ENCODE results near the gene LILRB3.
"Not testable (repeated sequence)": the region's sequence is repeated elsewhere in the genome, so short reads cannot be mapped to it uniquely, and the experiment has no call there.

Gene LILRB3

DNA sequence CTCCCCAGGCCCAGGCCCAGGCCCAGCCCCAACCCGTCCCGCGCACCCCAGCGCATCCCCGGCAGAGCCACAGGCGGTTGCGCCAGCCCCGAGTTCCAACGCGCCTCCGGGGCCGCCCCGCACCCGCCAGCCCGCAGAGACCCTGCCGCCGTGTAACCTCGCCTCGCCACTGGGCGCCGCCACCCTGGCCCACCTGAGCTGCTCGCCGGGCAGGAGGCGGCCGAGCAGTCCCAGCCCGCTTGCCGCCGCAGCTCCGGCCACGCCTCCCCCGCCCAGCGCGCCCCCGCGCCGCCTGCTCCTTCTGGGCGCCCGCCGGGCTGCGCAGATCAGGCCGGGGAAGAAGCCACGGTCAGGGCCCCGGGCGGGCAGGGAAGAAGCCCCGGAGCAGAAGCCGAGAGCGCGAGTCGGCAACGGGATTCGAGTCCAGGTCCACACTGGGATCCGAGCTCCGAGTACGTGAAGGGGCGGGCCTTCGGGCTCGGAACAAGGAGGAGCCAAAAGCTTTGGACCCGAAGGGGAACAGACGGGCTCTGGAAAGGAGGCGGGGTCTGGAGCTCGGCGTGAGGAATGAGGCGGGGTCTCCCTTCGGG lies 33.6 kb downstream of the LILRB3 start, which contains the start of gene MBOAT7:
TSS of gene MBOAT7 (minus strand) at position 436 of the 590 bp plus-strand sequence. CDS start 1,072 bp downstream, outside the sequence.
- Histone ChIP-seq H3K4me3 (ENCODE audit: low read length in 2 of 2) (peak within 1 kb of the TSS; percentile 57 to 91), H3K9me3 (ENCODE audit: control insufficient read depth in 2 of 2, low read length in 2 of 2) (no peaks in the 10 kb centered on the region), H3K27ac (ENCODE audit: low read length) (peak within 1 kb of the TSS; percentile 97), H3K9ac (ENCODE audit: low read length in 2 of 2) (peak within 1 kb of the TSS; percentile 76 to 94), H3K36me3 (ENCODE audit: control insufficient read depth in 2 of 2, insufficient read depth in 2 of 2, low read length in 2 of 2) (peaks cover 10% of the 10 kb centered on the region in 2 donors), H3K27me3 (ENCODE audit: control insufficient read depth in 1 of 2, insufficient read depth in 2 of 2, low read length in 2 of 2) (no peaks in the 10 kb centered on the region), H3K4me1 (ENCODE audit: control insufficient read depth, insufficient read depth, low read length) (peaks cover 25% of the 10 kb centered on the region)

DNA sequence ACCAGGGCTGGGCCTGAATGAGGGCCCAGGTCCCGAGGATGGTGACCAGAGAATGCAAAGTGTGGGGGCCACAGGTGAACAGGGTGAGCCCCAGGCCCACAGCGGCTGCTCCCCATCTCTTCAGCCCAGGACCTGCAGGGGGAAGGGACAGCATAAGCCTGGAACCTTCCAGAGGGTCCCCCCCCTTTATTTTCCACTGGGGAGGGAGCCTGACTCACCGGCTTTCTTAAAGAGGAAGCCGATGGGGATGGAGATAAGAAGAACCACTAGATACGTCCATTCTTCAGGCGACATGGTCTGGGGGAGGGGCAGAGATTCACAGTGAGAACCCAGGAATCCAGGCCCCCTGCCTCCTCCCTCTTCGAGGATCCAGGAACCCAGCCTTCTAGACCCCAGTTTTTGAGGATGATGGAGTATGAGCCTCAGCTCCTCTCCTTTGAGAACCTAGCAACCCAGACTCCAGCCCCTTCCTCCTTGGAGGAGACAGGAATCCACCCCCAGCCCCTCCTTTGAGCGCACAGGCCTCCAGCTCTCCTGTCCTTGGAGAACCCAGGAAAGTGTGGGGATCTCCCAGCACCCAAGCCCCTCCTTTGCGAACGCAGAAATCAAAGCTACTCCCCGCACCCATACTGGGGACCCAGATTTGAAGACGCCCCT lies 34.5 kb downstream of the LILRB3 start:
- peaks cover 5 to 10% of the 10 kb centered on the region in 2 donors for H3K36me3 ChIP-seq (ENCODE audit: control insufficient read depth in 2 of 2, insufficient read depth in 2 of 2, low read length in 2 of 2)
- peak overlapping the region; percentile 57 to 91 for H3K4me3 ChIP-seq (ENCODE audit: low read length in 2 of 2)
- H3K27ac ChIP-seq (ENCODE audit: low read length): peak overlapping the region; percentile 97
- peaks cover 25% of the 10 kb centered on the region for H3K4me1 ChIP-seq (ENCODE audit: control insufficient read depth, insufficient read depth, low read length)
- no peaks in the 10 kb centered on the region for H3K9me3 ChIP-seq (ENCODE audit: control insufficient read depth in 2 of 2, low read length in 2 of 2)
- no peaks in the 10 kb centered on the region for H3K27me3 ChIP-seq (ENCODE audit: control insufficient read depth in 1 of 2, insufficient read depth in 2 of 2, low read length in 2 of 2)
- peak overlapping the region; percentile 76 to 94 for H3K9ac ChIP-seq (ENCODE audit: low read length in 2 of 2)

DNA sequence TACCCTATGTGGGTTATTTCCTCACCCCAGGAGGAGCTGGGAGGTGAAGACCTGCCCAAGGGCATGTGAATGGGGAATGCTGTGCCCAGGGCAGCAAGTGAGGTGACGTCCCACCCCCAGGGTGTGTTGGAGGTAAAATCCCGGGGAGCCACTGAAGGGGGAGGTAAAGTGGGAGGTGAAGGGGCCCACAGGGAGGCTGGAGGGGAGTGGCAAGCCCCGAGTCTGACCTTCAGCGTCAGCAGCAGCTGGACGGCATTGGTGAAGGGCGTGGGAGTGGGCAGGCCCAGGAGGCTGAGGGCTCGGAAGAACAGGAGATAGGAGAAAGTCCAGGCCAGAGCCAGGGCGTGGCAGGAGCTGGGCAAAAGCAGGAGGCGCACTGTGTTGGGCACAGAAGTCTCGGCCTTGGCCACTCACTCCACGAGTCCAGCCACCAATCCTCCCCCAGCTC lies 35.8 kb downstream of the LILRB3 start:
- no peaks in the 10 kb centered on the region for H3K27me3 ChIP-seq (ENCODE audit: control insufficient read depth in 1 of 2, insufficient read depth in 2 of 2, low read length in 2 of 2)
- H3K4me1 ChIP-seq (ENCODE audit: control insufficient read depth, insufficient read depth, low read length): peaks cover 18% of the 10 kb centered on the region
- H3K9ac ChIP-seq (ENCODE audit: low read length in 2 of 2): peak overlapping the region in 1 of 2 donors; percentile 13
- H3K36me3 ChIP-seq (ENCODE audit: control insufficient read depth in 2 of 2, insufficient read depth in 2 of 2, low read length in 2 of 2): peaks cover 0 to 8% of the 10 kb centered on the region in 2 donors
- H3K9me3 ChIP-seq (ENCODE audit: control insufficient read depth in 2 of 2, low read length in 2 of 2): no peaks in the 10 kb centered on the region
- H3K4me3 ChIP-seq (ENCODE audit: low read length in 2 of 2): no peak overlapping the region
- no peak overlapping the region for H3K27ac ChIP-seq (ENCODE audit: low read length)

- H3K27me3 ChIP-seq (ENCODE audit: control insufficient read depth in 1 of 2, insufficient read depth in 2 of 2, low read length in 2 of 2): no peaks in the 10 kb centered on the region
- no peak overlapping the region for H3K9ac ChIP-seq (ENCODE audit: low read length in 2 of 2)
- no peak overlapping the region for H3K4me3 ChIP-seq (ENCODE audit: low read length in 2 of 2)
- peaks cover 0 to 8% of the 10 kb centered on the region in 2 donors for H3K36me3 ChIP-seq (ENCODE audit: control insufficient read depth in 2 of 2, insufficient read depth in 2 of 2, low read length in 2 of 2)
- H3K27ac ChIP-seq (ENCODE audit: low read length): no peak overlapping the region
- H3K9me3 ChIP-seq (ENCODE audit: control insufficient read depth in 2 of 2, low read length in 2 of 2): no peaks in the 10 kb centered on the region
- H3K4me1 ChIP-seq (ENCODE audit: control insufficient read depth, insufficient read depth, low read length): peaks cover 12% of the 10 kb centered on the region
These were observed 36.5 kb downstream of the LILRB3 start for GRCh38 chr19:54186351-54186750.

DNA sequence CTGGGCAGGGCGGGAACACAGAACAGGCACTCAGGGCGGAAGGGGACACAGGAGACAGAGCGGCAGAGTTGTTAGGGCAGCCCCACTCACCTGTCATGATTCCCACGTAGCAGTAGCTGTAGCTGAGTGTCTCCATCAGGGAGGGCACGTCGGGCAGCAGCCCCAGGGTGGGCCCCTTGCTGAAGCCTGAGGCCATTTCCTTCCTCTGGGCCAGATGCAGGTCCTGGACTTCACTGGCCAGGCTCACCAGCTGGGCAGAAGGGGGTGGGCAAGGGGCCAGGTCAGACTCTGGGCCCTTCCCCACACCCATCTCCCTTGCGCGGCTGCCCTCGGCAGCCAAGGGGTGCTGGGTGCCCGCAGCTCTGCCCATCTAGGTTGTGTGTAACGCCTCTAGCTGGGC lies 39.4 kb downstream of the LILRB3 start:
- no peak overlapping the region for H3K4me3 ChIP-seq (ENCODE audit: low read length in 2 of 2)
- H3K9me3 ChIP-seq (ENCODE audit: control insufficient read depth in 2 of 2, low read length in 2 of 2): no peaks in the 10 kb centered on the region
- no peak overlapping the region for H3K9ac ChIP-seq (ENCODE audit: low read length in 2 of 2)
- H3K4me1 ChIP-seq (ENCODE audit: control insufficient read depth, insufficient read depth, low read length): peaks cover 5% of the 10 kb centered on the region
- H3K27me3 ChIP-seq (ENCODE audit: control insufficient read depth in 1 of 2, insufficient read depth in 2 of 2, low read length in 2 of 2): no peaks in the 10 kb centered on the region
- H3K27ac ChIP-seq (ENCODE audit: low read length): no peak overlapping the region
- peaks cover 0 to 11% of the 10 kb centered on the region in 2 donors for H3K36me3 ChIP-seq (ENCODE audit: control insufficient read depth in 2 of 2, insufficient read depth in 2 of 2, low read length in 2 of 2)

DNA sequence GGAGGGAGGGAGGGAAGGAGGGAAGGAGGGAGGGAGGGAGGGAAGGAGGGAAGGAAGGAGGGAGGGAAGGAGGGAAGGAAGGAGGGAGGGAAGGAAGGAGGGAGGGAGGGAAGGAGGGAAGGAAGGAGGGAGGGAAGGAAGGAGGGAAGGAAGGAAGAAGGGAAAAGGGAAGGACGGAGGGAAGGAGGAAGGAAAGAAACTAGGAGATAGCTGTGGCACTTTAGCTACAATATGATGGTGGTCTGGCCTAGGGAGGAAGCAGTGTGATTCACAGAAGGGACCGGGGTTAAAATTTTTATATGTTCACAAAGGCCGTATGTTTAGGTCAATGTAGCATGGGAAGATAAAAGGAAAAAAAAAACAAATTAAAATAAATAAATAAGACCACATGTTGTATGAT lies 40.9 kb downstream of the LILRB3 start:
- H3K36me3 ChIP-seq (ENCODE audit: control insufficient read depth in 2 of 2, insufficient read depth in 2 of 2, low read length in 2 of 2): peaks cover 0 to 11% of the 10 kb centered on the region in 2 donors
- H3K4me1 ChIP-seq (ENCODE audit: control insufficient read depth, insufficient read depth, low read length); H3K27ac ChIP-seq (ENCODE audit: low read length); H3K4me3 ChIP-seq (ENCODE audit: low read length in 2 of 2); H3K9ac ChIP-seq (ENCODE audit: low read length in 2 of 2); H3K9me3 ChIP-seq (ENCODE audit: control insufficient read depth in 2 of 2, low read length in 2 of 2); H3K27me3 ChIP-seq (ENCODE audit: control insufficient read depth in 1 of 2, insufficient read depth in 2 of 2, low read length in 2 of 2): not testable (repeated sequence)

GRCh38 chr19:54180691-54181091 lies 42.1 kb downstream of the LILRB3 start:
- Histone ChIP-seq H3K4me1 (ENCODE audit: control insufficient read depth, insufficient read depth, low read length) (no peaks in the 10 kb centered on the region), H3K27ac (ENCODE audit: low read length) (no peak overlapping the region), H3K36me3 (ENCODE audit: control insufficient read depth in 2 of 2, insufficient read depth in 2 of 2, low read length in 2 of 2) (peaks cover 0 to 10% of the 10 kb centered on the region in 2 donors), H3K27me3 (ENCODE audit: control insufficient read depth in 1 of 2, insufficient read depth in 2 of 2, low read length in 2 of 2) (no peaks in the 10 kb centered on the region), H3K9ac (ENCODE audit: low read length in 2 of 2) (no peak overlapping the region), H3K4me3 (ENCODE audit: low read length in 2 of 2) (no peak overlapping the region), H3K9me3 (ENCODE audit: control insufficient read depth in 2 of 2, low read length in 2 of 2) (no peaks in the 10 kb centered on the region)

DNA sequence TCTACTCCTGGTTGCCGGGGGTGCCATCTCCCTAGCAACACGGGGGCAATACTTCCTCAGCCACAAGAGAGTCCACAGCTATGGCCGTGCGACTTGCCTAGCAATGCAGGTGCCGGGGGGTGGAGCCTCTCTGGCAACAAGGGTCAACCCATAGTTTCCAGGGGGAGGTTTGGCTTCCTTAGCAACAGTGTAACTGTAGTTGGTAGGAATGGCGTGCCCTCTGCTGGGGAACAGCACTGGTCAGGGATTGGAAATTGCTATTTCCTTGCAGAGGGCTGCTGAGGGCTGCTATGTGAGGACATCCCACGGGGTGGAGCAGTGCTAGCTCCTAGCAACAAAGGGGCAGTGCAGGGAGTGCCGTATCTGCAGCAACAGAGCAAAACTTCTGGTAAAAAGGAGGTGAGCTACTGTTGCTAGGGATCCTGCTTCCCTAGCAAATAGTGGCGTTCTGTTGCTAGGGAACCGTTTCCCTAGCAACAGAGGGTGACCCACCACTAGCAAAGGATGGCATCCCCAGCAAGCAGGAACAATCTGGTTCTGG lies 42.8 kb downstream of the LILRB3 start:
- Histone ChIP-seq H3K27ac (ENCODE audit: low read length) (no peak overlapping the region), H3K4me3 (ENCODE audit: low read length in 2 of 2) (no peak overlapping the region), H3K9me3 (ENCODE audit: control insufficient read depth in 2 of 2, low read length in 2 of 2) (no peaks in the 10 kb centered on the region), H3K27me3 (ENCODE audit: control insufficient read depth in 1 of 2, insufficient read depth in 2 of 2, low read length in 2 of 2) (no peaks in the 10 kb centered on the region), H3K36me3 (ENCODE audit: control insufficient read depth in 2 of 2, insufficient read depth in 2 of 2, low read length in 2 of 2) (peaks cover 0 to 10% of the 10 kb centered on the region in 2 donors), H3K4me1 (ENCODE audit: control insufficient read depth, insufficient read depth, low read length) (no peaks in the 10 kb centered on the region), H3K9ac (ENCODE audit: low read length in 2 of 2) (no peak overlapping the region)

DNA sequence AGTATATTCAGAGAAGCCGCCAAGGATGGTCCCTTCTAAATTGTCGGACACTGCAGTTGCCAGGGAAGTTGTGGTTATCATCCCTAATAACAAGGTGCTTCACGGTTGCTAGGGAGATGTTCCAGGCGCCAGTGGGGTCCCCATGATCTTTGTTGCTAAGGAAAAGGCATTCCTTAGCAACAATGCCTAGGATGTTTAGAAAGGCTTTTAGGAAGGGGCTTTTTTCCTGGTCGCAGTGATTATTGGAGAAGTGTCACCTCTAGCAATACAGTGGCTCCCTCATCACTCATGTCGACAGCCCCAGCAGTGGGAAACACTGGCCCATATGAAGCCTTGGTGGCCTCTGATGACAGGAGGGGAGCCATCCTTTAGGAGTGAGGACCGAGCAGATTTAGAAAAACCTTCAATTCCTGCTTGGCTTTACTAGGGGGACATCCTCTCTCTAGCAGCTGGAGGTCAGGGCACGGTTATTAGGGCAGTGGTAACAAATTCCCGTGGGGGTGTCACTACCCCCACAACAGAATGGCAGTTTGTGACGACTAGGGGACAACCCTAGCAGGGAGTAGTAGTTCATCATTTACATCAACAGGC lies 43.5 kb downstream of the LILRB3 start:
- H3K4me3 ChIP-seq (ENCODE audit: low read length in 2 of 2): no peak overlapping the region
- peaks cover 0 to 10% of the 10 kb centered on the region in 2 donors for H3K36me3 ChIP-seq (ENCODE audit: control insufficient read depth in 2 of 2, insufficient read depth in 2 of 2, low read length in 2 of 2)
- H3K9ac ChIP-seq (ENCODE audit: low read length in 2 of 2): no peak overlapping the region
- H3K27ac ChIP-seq (ENCODE audit: low read length): no peak overlapping the region
- H3K4me1 ChIP-seq (ENCODE audit: control insufficient read depth, insufficient read depth, low read length): no peaks in the 10 kb centered on the region
- no peaks in the 10 kb centered on the region for H3K27me3 ChIP-seq (ENCODE audit: control insufficient read depth in 1 of 2, insufficient read depth in 2 of 2, low read length in 2 of 2)
- H3K9me3 ChIP-seq (ENCODE audit: control insufficient read depth in 2 of 2, low read length in 2 of 2): no peaks in the 10 kb centered on the region

DNA sequence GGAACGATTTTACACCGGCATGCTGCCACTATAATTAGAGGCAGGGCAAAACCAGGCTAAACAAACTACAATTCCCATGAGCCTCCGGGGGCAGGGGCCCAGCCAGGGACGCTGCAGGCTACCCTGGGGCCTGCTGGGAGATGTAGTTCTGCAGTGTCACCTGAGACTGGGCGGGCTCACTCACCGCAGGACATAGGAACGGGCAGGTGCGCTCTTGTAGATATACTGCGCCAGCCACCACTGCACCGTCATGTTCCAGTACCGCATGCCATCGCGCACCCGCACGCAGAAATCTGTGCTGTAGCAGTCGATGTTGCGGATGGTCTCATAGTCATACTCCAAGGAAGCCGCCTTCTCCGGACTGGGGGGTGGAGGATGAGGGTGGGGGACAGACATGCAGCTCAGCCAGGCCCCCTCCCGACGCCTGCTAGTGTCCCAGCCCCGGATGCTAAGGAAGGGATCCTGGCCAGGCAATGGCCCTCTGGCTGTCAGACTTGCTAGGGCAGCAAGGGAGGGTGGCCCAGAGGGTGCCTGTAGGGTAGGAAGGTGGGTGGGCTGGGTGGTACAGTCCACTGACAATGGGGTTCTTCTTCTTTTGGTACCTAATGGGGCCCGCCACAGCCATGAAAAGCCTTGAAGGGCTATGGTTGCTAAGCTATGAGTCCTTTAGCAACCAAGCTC lies 44.1 kb downstream of the LILRB3 start:
- no peak overlapping the region for H3K27ac ChIP-seq (ENCODE audit: low read length)
- peaks cover 0 to 10% of the 10 kb centered on the region in 2 donors for H3K36me3 ChIP-seq (ENCODE audit: control insufficient read depth in 2 of 2, insufficient read depth in 2 of 2, low read length in 2 of 2)

More for the DNA sequence above, 44.1 kb downstream of the LILRB3 start:
- Histone ChIP-seq H3K4me3 (ENCODE audit: low read length in 2 of 2) (no peak overlapping the region), H3K27me3 (ENCODE audit: control insufficient read depth in 1 of 2, insufficient read depth in 2 of 2, low read length in 2 of 2) (peaks cover 0 to 2% of the 10 kb centered on the region in 2 donors), H3K4me1 (ENCODE audit: control insufficient read depth, insufficient read depth, low read length) (no peaks in the 10 kb centered on the region), H3K9ac (ENCODE audit: low read length in 2 of 2) (no peak overlapping the region), H3K9me3 (ENCODE audit: control insufficient read depth in 2 of 2, low read length in 2 of 2) (no peaks in the 10 kb centered on the region)

All from stomach smooth muscle (tissue), 2 donors.